ENCODE results near the gene EFNA1.
"Not testable (repeated sequence)": the region's sequence is repeated elsewhere in the genome, so short reads cannot be mapped to it uniquely, and the experiment has no call there.

Gene EFNA1

DNA sequence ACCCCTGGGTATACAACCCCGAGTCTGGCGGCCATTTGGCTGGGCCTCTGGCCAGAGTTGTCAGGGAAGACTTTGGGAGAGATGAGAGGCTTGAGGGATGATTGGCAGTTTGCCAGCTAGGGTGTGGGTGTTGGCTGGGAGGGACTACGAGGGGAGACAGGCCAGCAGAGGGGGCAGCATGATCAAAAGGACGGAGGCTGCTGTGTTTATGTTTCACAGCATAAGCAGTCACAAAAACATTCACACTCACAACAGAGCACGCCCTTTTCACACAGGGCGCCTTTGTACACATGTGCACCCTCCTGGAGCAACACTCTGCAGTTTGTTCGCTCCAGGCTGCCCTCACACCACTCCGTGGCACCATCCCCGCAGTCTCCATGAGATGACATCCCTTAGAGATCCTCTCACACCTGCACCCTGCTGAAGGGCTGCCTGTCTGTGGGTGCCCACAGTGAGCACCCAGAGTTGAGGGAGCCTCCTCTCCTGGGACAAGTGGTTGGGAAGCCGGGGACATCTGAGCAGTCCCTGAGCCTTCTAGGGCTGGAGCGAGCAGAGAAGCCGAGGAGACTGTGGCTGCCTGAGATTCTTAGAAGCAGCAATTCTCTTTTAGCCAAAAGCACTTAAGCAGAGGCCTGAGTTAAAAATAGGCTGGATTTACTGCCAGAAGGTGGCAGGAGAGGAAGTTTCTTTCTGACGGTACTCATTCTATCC is 33.6 kb upstream of the EFNA1 start:
- peak; percentile 72 for DNase-seq

DNA sequence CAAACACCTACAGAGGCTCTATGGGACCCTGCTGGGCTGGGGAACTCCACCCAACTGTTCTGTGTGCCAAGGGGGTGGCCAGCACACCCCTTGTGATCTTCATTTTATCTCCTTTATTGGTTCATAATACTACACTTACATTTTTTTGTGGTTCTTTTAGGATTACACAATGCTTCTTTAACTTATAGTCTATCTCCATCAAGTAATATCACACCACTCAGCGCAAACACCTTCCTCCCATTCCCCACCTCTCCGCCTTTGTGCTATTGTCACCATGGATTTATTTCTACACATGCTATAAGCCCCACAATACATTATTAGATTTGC is 33.1 kb upstream of the EFNA1 start:
- DNase-seq, result no peak

DNA sequence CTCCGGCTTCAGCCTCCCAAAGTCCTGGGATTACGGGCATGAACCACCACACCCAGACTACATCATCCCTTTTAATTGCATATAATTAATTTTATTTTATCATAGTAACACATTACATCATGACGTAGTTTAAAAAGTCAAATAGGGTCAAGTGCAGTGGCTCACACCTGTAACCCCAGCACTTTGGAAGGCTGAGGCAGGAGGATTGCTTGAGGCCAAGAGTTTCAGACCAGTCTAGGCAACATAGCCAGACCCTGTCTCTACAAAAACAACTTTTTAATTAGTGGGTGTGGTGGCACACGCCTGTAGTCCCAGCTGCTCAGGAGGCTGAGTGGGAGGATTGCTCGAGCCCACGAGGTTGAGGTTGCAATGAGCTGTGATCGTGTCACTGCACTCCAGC is 28.3 kb upstream of the EFNA1 start:
- no peak for DNase-seq

DNA sequence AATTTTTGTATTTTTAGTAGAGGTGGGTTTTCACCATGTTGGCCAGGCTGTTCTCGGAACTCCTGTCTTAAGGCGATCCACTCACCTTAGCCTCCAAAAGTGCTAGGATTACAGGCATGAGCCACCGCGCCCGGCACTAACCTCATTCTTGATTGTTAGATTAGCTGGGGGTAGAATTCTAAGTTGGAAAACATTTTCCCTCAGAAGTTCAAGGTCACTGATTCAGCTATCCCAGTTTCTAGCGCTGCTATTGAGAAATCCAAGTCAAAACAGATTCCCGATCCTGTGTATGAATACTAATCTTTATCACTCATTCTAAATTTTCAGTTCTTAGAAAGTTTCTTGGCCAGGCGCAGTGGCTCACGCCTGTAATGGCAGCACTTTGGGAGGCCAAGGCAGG is 24.4 kb upstream of the EFNA1 start:
- DNase-seq, result no peak

DNA sequence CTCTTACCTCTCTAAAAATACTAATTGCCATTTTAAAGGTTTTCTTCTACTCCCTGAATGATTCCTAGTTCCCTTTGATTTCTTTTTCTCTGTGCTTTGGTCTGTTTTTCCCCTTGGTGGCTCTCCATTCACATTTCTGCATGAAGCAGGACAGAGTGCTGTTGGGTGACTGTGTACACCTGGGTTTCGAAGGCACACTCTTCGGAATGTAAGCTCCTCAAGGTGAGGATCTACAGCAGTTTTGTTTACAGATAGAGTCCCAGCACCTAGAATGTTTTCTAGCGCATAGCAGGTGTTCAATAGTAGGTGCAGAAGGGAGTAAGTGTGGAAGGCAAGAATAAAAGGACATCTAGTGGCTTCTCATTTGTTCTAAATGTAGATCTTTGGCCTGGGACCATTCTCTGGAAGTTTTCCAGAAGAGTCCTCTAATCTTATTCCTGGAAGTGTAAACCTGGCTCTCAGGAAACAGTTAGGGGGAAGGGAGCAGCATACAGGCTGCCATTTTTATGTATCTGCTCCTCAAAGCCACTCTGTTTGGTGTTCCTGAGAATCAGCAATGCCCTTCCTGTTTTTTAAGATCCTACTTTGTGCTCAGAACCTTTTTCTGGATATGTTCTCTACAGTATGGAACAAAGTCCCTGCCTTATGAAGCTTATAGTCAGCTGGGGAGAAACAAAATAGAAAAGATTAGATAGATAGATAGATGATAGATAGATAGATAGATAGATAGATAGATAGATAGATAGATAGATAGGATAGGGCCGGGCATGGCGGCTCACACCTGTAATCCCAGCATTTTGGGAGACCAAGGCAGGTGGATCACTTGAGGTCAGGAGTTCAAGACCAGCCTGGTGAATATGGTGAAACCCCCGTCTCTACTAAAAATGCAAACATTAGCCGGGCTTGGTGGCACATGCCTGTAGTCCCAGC is 22.8 kb upstream of the EFNA1 start:
- no peak for DNase-seq

DNA sequence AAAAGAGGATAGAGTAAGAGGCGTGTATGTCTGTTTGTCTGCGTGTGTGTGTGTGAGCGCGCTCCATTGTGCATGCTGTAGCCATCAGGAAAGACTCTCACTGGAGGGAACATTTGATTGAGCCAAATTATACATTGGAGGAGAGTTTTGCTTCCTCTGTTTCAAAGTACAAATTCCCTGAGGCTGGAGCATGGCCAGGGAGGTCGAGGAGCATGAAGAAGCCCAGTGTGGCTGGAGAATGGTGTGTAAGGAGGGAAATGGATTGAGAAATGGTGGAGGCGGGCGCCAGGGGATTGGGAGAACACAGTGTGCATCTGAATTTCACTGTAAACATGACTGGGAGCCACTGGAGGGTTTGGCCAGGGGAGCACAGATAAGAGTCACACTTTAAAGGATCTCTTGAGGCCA is 22.1 kb upstream of the EFNA1 start:
- DNase-seq, result no peak

DNA sequence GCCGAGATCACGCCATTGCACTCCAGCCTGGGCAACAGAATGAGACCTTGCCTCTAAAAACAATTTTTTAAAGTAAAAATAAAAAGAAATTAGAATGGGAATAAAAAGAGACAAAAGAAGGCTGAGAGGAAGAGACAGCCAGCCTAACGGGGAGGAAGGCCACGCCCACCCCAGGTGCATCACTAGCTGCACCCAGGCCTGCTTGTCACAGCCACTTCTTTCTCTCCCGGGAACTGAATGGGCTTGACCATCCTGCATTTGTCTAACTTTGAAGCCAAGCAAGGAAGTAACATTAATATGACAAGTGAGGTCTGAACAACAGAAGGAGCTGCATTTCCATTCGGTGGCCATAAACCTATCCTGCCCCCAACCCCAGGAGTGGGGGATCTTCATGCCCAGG is 20.8 kb upstream of the EFNA1 start:
- no peak for DNase-seq

DNA sequence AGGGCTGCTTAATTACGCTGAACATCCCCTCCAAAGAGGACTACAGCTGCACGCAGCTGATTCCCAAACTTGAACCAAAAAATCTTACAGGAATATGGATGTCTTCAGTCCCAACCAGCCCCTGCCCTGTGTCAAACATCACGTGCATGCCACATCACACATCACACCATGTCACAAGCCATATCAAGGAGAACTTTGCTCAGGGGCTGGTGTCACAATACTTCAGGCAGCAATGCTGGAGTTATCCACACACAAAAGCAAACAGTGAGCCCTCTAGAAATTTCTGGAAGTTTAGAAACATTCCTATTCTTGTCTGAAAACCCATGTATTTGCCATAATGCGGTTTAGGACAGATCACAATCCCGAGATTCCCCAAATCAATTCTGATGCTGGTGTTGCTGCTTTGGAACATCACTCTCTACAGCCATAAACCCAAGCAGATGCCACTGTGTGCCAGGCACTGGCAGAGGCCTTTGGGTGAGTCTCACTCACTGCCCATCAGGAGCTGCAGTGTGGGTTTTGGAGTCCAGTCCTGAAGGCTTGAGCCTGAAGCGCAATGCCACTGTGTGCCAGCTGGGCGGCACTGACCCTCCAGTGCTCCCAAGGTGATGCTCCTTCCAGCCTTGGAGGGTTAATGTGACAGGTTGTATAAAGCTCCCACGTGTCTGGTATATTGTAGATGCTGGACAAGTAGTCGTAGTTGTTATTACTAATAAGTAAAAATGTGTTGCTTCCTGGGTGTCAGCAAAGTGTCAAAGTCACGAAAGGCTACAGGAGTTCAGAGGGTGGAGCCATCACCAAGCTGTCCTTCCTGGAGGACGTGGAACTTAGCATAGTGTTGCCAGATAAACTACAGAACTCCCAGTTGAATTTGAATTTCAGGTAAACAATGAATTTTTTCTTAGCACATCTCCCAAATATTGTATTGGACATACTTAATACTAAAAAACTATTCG is 20.1 kb upstream of the EFNA1 start:
- DNase-seq, result no peak

DNA sequence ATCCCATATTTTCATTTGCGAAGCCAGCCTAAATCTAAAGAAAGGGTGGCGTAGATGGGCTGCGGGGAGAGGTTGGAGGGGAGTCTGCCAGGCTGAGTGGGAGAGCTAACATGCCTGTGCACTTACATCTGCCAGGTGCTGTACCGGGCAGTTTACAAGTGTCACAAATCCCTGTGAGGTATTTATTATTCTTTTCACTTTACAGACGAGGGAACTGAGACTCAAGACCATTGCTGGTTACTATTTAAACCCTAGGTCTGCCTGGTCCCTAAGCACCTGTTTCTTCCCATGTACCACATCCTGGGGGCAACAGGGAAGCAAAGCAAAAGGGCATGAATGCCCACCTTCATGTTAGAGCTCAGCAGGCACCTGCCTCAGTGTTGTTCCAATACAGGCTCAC is 19.4 kb upstream of the EFNA1 start:
- no peak for DNase-seq

DNA sequence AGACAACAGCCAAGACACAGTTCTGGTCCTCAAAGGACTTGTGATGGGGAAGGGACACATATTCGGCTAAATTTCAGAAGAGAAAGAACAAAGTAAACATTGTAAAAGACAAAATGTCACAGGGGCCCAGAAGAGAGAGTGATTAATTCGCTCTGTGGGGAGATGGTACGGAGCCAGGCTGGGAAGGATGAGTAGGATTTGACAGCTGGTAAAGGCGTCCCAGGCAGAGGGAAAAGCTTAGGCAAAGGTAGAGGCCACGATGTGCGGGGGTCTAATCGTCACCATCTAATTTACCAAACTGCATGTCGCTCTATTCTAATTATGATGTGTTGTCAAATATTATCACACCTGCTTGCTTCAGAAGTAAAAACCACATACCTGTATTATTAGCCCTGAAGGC is 17.3 kb upstream of the EFNA1 start:
- no peak for DNase-seq

DNA sequence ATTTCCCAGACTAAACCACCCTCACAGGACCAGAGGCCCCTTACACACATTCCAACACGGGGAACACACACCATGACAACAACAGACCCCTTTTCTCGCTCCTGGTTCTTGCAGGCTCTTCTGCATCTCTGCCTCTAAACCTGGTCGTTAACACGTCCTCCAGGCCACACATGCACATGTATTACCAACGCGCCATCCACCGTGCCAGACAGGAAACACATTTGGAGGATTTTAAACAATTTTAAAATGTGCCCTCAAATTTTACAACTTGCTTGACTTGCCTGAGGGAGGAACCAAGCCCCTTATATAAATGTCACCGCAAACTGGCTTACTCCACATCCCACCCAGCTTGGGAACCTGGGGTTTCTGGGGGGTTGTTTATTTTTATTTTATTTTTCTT is 16.9 kb upstream of the EFNA1 start:
- DNase-seq, result no peak

DNA sequence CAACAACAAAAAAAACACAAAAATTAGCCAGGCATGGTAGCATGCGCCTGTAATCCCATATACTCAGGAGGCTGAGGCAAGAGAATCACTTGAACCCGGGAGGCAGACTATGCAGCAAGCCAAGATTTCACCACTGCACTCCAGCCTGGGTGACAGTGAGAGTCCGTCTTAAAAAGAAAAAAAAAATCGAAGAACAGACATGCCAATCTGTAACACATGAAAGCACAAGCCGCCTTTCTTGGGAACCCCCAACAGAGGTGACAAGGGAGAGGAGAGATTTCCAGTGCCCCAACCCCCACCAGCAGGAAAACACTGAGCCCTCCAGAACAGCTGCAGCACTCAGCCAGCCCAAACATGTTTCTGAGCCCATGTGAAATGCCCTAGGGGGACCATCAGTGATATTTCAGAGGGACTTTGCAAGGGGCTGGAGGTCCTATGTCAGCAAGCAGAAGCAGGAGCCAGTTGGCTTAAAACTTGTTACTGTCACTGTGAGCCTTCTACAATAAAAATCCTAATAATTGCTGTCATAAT is 14.2 kb upstream of the EFNA1 start:
- DNase-seq, result no peak

DNA sequence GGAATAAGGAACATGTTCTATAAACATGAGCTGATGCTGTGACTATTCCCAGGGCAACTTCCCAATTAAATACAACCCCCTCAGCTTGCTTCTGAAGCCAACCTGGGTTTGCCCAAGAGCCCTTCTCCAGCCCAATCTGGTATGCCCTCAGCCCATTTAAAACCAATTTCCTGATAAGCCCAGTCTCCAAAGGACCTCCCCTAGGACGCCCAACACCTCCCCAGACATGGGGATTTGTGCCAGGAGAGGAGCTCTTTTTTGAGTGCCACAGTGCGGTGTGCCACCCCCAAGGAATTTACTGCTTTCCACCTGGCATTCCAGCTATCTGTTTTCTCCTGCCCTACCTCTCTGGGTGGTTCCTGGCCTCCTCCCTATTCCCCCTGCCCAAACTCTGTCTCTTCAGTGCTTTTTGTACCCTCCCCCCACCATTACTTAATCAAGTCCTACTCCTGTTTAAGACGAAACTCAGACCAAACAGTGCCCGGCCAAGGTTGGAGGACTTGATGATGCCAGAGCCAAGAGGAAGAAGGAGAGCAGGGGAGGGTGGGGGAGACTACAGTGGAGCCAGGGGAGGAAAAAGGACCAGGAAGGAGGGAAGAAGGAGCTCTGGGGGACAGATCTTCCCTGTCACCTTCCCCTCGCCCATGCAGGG is 11.4 kb upstream of the EFNA1 start:
- no peak for DNase-seq

DNA sequence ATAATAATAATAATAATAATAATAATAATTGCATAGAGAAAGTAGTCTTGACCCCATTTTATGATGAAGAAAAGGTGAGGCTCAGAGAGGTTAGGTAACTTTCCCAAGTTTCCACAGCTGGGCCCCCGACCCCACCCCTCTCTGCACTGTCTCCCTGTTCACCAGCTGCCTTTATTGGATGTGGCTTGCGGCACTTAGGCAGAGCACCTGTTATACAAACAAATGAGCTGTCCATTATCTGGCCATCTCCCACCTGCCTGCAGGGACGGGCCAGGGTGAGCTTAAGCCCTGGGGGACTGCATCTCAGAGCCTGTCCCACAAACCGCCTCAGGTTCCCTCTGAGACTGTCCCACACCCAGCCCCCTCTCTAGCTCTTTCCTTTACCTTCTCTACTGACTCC is 10.1 kb upstream of the EFNA1 start:
- DNase-seq, result peak; percentile 69

DNA sequence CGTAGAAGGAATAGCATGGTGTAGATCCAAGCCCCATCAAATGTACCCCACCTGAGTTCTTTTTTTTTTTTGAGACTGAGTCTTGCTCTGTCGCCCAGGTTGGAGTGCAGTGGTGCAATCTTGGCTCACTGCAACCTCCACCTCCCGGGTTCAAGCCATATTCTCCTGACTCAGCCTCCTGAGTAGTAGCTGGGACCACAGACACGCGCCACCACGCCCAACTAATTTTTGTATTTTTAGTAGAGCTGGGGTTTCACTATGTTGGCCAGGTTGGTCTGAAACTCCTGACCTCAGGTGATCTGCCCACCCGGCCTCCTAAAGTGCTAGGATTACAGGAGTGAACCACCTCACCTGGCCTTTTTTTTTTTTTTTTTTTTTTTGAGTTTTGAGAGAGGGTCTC is 9.6 kb upstream of the EFNA1 start:
- DNase-seq, result not testable (repeated sequence)

DNA sequence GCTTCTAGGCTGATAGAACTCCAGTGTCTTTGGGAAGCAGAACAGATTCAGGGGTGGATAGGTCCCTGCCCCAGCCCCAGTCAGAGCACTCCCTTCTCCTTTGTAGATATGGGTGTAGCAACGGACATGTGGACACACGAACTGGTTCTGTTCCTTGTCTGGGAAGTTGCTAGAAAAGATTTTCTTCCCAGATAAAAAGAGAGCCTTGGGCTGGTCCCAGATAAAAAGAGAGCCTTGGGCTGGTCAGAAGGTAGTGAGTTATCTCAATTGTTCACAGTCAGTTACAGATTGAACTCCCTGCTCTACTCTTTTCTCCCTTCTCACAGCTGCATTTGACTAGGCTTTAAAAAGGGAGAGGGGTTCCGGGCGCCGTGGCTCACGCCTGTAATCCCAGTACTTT is 7.4 kb upstream of the EFNA1 start:
- DNase-seq, result no peak

DNA sequence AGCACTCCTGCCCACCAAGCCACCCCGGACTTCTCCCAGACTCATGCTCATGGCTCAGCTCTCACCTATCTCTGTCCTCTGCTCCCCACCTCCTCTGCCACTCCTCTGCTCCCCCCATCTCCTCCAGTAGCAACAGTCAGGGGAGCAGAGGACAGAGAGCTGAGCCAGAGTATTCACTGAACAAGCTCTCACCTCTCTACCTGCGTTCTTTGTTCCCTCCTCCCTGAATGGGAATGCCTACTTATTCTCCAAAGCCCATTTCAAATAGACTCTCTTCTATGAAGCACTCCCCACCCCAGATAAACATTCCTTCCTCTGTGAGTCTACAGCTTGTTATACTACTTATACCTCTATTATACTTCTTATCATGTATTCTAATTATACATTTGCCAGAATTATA is 6.4 kb upstream of the EFNA1 start:
- no peak for DNase-seq

DNA sequence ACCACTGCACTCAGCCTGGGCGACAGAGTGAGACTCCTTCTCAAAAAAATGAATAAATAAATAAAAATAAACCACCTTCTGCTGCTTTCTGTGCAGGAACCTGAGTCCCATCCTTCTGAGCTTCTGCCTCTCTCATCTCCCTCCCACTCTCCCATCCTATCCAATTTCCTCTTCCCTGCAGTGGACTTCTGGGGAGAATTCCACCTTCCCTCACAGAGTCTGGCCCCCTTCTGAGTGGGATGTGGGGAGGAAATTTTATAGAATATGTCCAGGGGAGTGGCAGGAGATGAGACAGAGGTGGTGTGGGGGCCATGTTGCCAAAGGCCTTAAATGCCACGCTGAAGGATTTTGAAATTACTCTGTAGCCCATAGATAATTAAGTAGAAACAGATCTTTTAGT is 5.4 kb upstream of the EFNA1 start:
- DNase-seq, result no peak

DNA sequence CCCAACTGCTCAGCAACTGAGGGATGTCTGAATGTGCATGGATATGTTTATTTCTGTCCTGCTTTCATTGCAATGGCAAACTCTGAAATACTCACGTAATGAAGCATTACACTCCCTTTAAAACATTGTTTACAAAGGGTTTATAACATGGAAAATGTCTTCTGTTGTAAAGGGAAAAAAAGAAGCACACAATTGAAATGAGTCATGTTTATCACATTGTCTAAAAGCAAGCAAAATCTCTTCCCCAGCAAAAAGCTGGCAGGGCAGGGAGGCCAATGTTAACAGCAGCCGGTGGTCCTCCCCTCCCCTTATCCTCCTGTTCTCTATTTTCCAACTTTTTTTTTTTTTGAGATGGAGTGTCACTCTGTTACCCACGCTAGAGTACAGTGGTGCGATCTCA is 3.9 kb upstream of the EFNA1 start:
- no peak for DNase-seq

DNA sequence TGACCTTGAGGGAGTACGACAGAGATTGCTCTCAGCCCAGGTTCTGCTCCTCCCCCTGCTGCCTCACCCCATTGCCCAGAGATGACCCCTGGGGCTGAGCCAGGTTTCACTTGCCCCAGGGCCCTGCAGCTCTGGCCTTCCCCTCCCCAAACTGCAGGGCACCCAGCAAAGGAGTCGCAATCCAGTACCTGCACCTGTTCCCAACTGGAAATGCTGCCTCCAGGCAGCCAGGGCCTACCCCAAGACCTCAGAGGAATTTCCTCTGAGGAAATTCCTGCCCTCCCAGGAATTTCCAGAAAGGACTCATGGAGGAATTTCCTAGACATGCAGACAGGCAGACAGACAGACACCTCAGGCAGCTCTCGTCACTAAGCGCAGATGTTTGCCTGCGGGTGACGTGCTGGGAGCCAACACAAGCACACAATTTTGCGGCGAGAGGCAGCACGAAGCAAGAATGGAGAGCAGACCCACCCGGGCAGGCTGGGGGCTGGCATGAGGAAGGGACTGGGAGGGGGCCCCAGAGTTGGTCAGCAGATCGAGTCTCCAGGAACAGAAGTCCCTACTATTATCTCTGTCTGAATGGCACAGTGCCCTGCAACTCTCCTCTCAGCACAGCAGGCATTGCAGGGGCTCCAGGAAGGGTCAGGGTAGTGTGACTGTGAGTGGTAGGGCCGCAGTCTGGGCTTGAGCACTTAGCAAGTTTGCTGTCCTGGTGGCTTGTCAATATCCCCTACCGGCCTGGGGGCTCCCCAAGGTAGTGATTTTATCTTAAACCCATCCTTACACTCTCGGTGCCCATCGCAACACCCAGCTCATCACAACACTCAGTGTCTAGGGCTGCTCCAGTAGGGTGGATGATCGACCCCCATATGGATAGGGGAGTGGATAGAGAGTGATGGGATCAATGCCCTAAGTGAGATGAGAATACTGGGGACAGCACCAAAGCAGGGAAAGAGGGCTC is 2.9 kb upstream of the EFNA1 start:
- DNase-seq, result no peak

DNA sequence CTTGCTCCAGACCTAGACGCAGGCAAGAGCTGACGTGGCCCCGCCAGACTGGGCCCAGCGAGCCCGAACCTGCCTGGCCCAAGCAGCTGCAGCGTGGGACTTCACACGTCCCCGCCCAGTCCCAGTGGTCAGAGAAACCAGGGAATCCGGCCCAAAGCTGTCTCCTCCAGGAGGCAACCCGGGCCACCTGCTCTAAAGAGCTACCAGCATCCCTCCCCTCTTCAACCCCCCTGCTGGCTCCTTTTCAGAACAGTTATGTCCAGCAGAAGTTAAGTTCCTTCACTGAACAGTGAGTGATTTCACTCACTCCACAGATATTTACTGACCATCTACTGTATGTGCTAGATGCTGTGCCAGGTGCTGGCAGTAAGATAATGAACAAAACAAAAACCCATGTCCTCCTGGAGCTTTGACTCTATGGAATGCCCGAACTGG is 2.1 kb upstream of the EFNA1 start:
- DNase-seq, result no peak
